Cardiac muscle cell (in vitro differentiated cells and primary cell): ENCODE data around the gene OR3A2. TPM values are rescaled to one million over a fixed set of nuclear protein-coding genes. Genes with fewer than 3 reads are reported as not detected.

Experiments
- polyA plus RNA-seq: library from polyadenylated mRNA; unstranded; fragments of >200 nt; fragmentation: Nextera tagmentation; extraction: Ambion mirVana; gene quantifications from 2 replicates; pipeline ENCODE4 v1.2.1, GENCODE V29; 2016
- total RNA-seq: library from RNA; depleted of rRNA; stranded (reverse); fragments of >200 nt; gene quantifications from 2 replicates; pipeline ENCODE4 v1.2.3, GENCODE V29; 2016

The OR3A2 gene
- total and polyA plus RNA-seq, 2 experiments from 2014 or later: not detected

Other genes with a start within 250 kb of the OR3A2 start
- not detected in 2 replicates for gene OR1A2, start 188.8 kb downstream of the OR3A2 start, total RNA-seq
- gene OR1A2, start 188.8 kb downstream of the OR3A2 start, polyA plus RNA-seq: not detected in 2 replicates
- gene OR1A1, start 178.6 kb downstream of the OR3A2 start, total RNA-seq: not detected in 2 replicates
- gene OR1A1, start 178.6 kb downstream of the OR3A2 start, polyA plus RNA-seq: not detected in 2 replicates
- not detected in 2 replicates for gene OR3A1, start 87.9 kb downstream of the OR3A2 start, total RNA-seq
- gene OR3A1, start 87.9 kb downstream of the OR3A2 start, polyA plus RNA-seq: not detected in 2 replicates
- not detected in 2 replicates for gene OR1E1, start 12.1 kb upstream of the OR3A2 start, total RNA-seq
- gene OR1E1, start 12.1 kb upstream of the OR3A2 start, polyA plus RNA-seq: not detected in 2 replicates
- gene OR3A3, start 25.1 kb upstream of the OR3A2 start, total RNA-seq: not detected in 2 replicates
- gene OR3A3, start 25.1 kb upstream of the OR3A2 start, polyA plus RNA-seq: not detected in 2 replicates
- not detected in 2 replicates for gene OR1E2, start 47.5 kb upstream of the OR3A2 start, total RNA-seq
- gene OR1E2, start 47.5 kb upstream of the OR3A2 start, polyA plus RNA-seq: 0.19 TPM in 1 of 2 replicates, not detected in the other
- not detected in 2 replicates for gene SPATA22, start 85.5 kb upstream of the OR3A2 start, total RNA-seq
- not detected in 2 replicates for gene SPATA22, start 85.5 kb upstream of the OR3A2 start, polyA plus RNA-seq
- gene ASPA, start 89.7 kb upstream of the OR3A2 start, total RNA-seq: not detected in 2 replicates
- gene ASPA, start 89.7 kb upstream of the OR3A2 start, polyA plus RNA-seq: not detected in 2 replicates
- 1.8 and 2.0 TPM in 2 replicates for gene TRPV3, start 171.5 kb upstream of the OR3A2 start, total RNA-seq
- gene TRPV3, start 171.5 kb upstream of the OR3A2 start, polyA plus RNA-seq: 1.1 and 1.2 TPM in 2 replicates
- gene TRPV1, start 223.1 kb upstream of the OR3A2 start, total RNA-seq: 5.4 and 7.1 TPM in 2 replicates
- 4.0 and 5.0 TPM in 2 replicates for gene TRPV1, start 223.1 kb upstream of the OR3A2 start, polyA plus RNA-seq
- 6.1 and 8.8 TPM in 2 replicates for gene SHPK, start 249.9 kb upstream of the OR3A2 start, total RNA-seq
- gene SHPK, start 249.9 kb upstream of the OR3A2 start, polyA plus RNA-seq: 3.6 and 5.0 TPM in 2 replicates